NT2/D1 (cell line): Measurements from ENCODE around the gene SOCS3.
"Not testable (repeated sequence)": the region's sequence is repeated elsewhere in the genome, so short reads cannot be mapped to it uniquely, and the experiment has no call there.

ENCODE experiments used
- DNase-seq: peaks from one replicate; pipeline ENCODE4 v3.0.0-alpha.2; 2011; ENCODE audit warnings: low read depth, low spot score
- H3K27me3 ChIP-seq: 2 replicates; pipeline ENCODE4 v1.6.0; 2011; ENCODE audit warnings: mild to moderate bottlenecking; ENCODE audit not compliant: insufficient read length, insufficient read depth
- H3K36me3 ChIP-seq: 2 replicates; pipeline ENCODE4 v1.6.1; 2011; ENCODE audit warnings: mild to moderate bottlenecking, low read length, mixed read lengths; ENCODE audit not compliant: insufficient read depth, insufficient read length
- H3K4me1 ChIP-seq: 2 replicates; pipeline ENCODE4 v1.5.1; 2011; ENCODE audit not compliant: insufficient read depth, insufficient read length
- H3K4me3 ChIP-seq: 2 replicates; pipeline ENCODE4 v1.5.1; 2011; ENCODE audit warnings: low read depth; ENCODE audit not compliant: insufficient read length
- H3K9ac ChIP-seq: 2 replicates; pipeline ENCODE4 v1.6.0; 2011; ENCODE audit warnings: low read depth; ENCODE audit not compliant: insufficient read length
- H3K9me3 ChIP-seq: 2 replicates; pipeline ENCODE4 v1.5.1; 2011; ENCODE audit warnings: mild to moderate bottlenecking, low read length; ENCODE audit not compliant: insufficient read depth
- SUZ12 ChIP-seq: IDR thresholded peaks from 2 replicates; pipeline ENCODE4 v1.6.1; 2011; ENCODE audit not compliant: insufficient read length, insufficient read depth; ENCODE audit errors: extremely low read depth
- YY1 ChIP-seq: IDR thresholded peaks from 2 replicates; pipeline ENCODE4 v1.6.1; 2011; ENCODE audit not compliant: insufficient read length, insufficient read depth
- ZNF274 ChIP-seq: IDR thresholded peaks from 2 replicates; pipeline ENCODE4 v1.6.1; 2011; ENCODE audit warnings: mild to moderate bottlenecking, low read depth, low read length

Gene SOCS3

DNA sequence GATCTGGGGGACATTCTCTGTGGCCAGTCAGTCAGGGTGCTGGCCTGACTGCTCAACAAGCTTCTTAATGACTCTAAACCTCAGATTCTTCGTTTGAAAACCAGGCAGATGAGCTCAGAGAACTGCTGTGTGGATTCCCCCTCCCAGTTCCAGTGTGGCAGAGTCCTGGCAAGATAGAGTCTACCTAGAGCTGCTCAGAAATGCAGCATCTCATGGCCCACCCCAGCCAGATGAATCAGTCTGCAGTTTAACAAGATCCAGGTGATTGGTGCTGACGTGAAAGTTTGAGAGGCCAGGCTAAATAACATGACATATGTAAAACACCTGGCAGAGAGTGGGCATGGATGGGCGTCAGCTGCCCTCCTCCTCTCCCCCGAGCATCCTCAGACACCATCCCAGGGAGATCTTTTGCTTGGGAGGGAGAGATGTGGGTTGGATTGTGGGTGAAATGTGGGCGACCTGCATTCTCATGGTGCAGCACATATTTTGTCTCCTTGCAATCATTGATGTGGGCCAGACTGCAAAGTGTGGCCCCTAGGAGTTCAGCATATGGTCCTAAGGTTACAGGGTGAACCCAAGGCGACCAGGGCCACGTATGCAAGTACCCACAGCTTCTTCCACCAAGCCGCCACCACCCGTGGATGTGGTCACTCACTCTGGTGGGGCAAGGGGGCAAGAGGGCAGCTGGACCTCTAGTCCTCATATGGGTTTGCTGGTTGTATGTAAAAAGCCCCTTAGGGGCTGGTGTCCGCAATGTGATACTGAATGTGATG lies 19.5 kb downstream of the SOCS3 start:
- TF ChIP-seq ZNF274: no peak
- no peak for TF ChIP-seq SUZ12
- TF ChIP-seq YY1: no peak
- peaks cover 14% of the 10 kb centered on the region for H3K4me1 ChIP-seq

DNA sequence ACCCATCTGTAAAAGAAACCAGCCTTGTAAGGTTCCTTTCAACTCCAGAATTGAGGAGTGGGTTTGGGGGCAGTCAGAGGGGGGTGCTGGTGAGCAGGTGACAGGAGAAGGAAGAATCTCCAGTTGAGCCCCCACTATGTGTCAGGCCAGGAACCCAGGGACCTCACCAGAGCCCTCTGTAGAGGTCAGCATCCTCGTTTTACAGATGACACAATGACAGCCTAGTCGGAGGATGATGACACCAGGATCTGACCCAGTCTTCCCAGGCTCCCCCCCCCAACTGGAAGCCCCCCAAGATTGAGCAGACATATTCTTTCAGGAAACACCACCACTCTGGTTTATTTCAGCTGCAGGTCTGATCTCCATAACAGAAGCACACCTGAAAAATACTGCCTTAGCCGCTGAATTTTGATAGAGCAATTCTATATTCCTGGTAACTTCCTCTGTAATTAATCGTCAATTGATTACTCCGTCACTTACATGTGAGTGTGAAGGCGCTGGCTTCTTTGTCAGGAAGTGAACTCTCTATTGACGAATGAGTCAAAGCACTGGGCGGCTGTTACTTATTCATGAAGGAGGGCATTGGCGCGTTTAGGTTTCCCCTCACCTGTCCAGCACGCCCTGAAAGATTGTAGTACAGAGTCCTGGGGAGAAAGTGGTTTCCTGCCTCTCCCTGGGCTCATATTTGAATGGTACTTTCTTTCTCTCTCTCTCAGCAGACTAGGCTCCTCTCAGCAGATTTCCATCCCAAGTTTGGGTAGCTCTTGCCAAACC lies 21.2 kb downstream of the SOCS3 start:
- DNase-seq: no peak
- Histone ChIP-seq H3K4me1 (peaks cover 13% of the 10 kb centered on the region), H3K4me3 (no peak overlapping the region), H3K36me3 (no peaks in the 10 kb centered on the region), H3K9ac (no peak overlapping the region), H3K27me3 (peaks cover 41% of the 10 kb centered on the region), H3K9me3 (no peaks in the 10 kb centered on the region)
- TF ChIP-seq YY1: no peak
- no peak for TF ChIP-seq ZNF274
- no peak for TF ChIP-seq SUZ12

More for the DNA sequence above, 19.5 kb downstream of the SOCS3 start:
- Histone ChIP-seq H3K27me3 (peaks cover 55% of the 10 kb centered on the region), H3K36me3 (no peaks in the 10 kb centered on the region), H3K9ac (no peak overlapping the region), H3K4me3 (no peak overlapping the region), H3K9me3 (no peaks in the 10 kb centered on the region)
- DNase-seq: no peak

DNA sequence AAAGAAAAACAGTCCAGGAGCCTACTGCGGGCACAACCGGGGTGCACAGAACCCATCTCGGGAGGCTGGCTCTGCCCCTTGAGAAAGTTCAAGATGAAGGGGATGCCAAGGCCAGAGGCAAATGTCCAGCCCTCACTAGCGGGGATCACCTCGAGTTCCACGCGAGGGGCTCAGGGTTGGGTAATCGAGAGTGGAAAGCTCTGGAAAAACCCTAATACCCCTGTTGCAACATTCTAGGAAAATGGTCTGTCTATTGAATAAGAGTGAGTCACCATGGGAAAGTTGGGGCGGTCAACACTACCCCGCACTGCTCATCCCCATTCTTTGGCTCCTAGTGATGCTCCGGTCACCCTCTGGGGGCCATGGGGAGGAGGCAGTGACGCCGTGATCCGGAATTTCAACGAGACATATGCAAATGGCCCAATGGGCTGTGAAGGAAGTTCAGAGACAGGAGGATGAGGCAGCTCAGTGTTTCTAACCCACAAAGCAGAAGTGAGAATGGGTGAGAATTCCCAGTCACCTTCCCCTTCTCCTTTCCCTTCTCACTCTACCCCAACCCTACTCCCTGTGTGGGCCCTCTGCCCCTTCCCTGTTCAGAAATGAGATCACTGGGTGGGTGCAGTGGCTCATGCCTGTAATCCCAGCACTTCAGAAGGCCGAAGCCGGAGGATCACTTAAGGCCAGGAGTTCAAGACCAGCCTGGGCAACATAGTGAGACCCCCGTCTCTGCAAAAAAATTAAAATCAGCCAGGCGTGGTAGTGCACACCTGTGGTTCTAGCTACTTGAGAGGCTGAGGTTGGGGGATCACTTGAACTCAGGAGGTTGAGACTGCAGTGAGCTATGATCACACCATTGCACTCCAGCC lies 22.4 kb downstream of the SOCS3 start:
- Histone ChIP-seq H3K36me3 (no peaks in the 10 kb centered on the region), H3K9ac (no peak overlapping the region), H3K27me3 (peaks cover 29% of the 10 kb centered on the region), H3K9me3 (no peaks in the 10 kb centered on the region), H3K4me3 (no peak overlapping the region), H3K4me1 (peaks cover 5% of the 10 kb centered on the region)
- DNase-seq: no peak
- TF ChIP-seq SUZ12 (no peak), ZNF274 (no peak), YY1 (no peak)

DNA sequence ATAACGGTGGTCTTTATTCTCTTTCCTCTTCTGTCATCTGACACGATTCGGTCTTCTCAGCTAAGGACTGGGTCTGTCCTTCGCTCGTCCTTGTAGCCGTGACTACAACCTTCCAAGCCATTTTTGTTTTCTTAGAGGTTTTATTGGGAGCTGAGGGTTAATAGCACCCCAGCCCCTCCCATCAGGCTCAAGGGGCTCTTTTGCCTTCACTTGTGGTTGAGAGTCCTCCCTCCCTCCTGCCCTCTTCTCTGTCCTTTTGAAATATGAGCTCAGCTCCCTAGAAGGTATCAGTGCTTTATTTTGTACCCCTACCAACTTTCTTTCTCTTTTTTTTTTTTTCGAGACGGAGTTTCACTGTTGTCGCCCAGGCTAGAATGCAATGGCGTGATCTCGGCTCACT lies 24.7 kb downstream of the SOCS3 start:
- DNase-seq: no peak
- Histone ChIP-seq H3K9me3 (no peaks in the 10 kb centered on the region), H3K9ac (no peak overlapping the region), H3K4me1 (peaks cover 2% of the 10 kb centered on the region), H3K4me3 (no peak overlapping the region), H3K27me3 (peaks cover 8% of the 10 kb centered on the region), H3K36me3 (no peaks in the 10 kb centered on the region)
- TF ChIP-seq YY1: no peak
- no peak for TF ChIP-seq ZNF274
- no peak for TF ChIP-seq SUZ12

DNA sequence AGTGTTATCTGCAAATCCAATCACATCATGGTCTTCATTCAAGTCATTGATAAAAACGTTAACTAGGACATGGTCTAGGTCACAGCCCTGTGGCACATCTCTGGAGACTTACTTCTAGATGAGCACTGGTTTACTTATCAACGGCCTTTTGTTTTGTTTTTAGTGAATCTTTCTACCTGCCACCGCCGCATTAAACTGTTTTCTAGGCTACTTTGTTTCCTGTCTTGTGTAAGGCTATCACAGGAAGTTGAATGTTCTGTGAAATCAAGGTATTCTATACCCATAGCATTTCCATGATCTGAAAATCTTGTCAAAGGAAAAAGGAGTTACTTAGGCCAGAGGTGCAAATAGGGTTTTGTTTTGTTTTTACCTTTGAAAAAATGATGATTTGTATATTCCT lies 26.9 kb downstream of the SOCS3 start:
- H3K9me3 ChIP-seq: no peaks in the 10 kb centered on the region

DNA sequence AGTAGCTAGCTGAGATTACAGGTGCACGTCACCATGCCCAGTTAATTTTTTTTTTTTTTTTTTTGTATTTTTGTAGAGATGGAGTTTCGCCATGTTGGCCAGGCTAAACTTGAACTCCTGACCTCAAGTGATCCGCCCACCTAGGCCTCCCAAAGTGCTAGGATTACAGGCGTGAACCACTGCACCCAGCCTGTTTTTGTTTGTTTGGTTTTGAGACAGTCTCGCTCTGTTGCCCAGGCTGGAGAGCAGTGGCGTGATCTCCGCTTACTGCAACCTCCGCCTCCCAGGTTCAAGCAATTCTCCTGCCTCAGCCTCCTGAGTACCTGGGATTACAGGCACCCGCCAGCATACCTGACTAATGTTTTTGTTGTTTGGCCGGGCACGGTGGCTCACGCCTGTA lies 28.5 kb downstream of the SOCS3 start:
- not testable (repeated sequence) for H3K27me3 ChIP-seq, H3K9me3 ChIP-seq, H3K4me3 ChIP-seq, H3K36me3 ChIP-seq, H3K9ac ChIP-seq, DNase-seq
- H3K4me1 ChIP-seq: peaks cover 11% of the 10 kb centered on the region

More for the DNA sequence above, 26.9 kb downstream of the SOCS3 start:
- H3K9ac ChIP-seq: no peak overlapping the region
- H3K36me3 ChIP-seq: no peaks in the 10 kb centered on the region
- TF ChIP-seq YY1 (no peak), SUZ12 (no peak), ZNF274 (no peak)
- DNase-seq: no peak
- H3K4me1 ChIP-seq: peaks cover 11% of the 10 kb centered on the region
- no peak overlapping the region for H3K4me3 ChIP-seq
- peaks cover 4% of the 10 kb centered on the region for H3K27me3 ChIP-seq

DNA sequence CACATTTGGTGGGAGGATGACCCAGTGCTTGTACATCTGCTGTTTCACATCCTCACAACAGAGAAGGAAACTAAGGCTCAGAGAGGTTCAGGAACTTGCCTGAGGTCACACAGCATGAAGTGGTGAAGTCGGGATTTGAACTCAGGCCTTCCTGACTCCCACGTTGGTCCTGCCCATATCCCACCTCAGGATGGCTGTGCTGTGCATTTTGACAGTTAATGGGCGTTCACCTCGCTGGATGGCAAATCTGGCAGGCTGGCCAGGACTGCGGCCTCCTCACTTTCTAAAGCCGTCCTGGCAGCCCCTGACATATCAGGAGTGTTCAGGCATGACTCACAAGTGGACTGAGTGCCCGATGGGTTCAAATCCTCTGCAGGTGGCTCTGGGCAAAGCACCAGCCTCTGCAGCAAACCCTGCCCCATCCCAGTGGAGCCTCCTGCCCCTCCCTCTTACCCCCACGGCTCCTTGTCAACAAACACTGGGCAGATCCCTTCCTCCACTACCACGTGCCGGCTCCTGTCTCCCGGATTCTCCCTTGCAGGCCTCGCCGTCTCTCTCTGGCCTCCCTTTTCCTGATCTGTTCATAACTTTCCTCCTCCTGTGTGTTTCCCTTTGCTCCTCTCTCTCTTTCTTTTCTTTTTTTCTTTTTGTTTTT lies 29.2 kb downstream of the SOCS3 start:
- Histone ChIP-seq H3K9ac (peak overlapping the region; percentile 18), H3K9me3 (no peaks in the 10 kb centered on the region), H3K4me3 (no peak overlapping the region), H3K4me1 (peaks cover 14% of the 10 kb centered on the region), H3K36me3 (no peaks in the 10 kb centered on the region), H3K27me3 (peaks cover 4% of the 10 kb centered on the region)
- DNase-seq: no peak
- TF ChIP-seq ZNF274 (no peak), SUZ12 (no peak), YY1 (no peak)
